Upper lobe of left lung (tissue), 4 donors: ENCODE data around the gene DALRD3.

ENCODE experiments used
- EP300 ChIP-seq, 4 donors: sonication (generic); formaldehyde crosslinking; IDR thresholded peaks; one replicate each; pipeline ENCODE4 v1.5.1; 2017; ENCODE audit warnings: antibody characterized with exemption in 4 of 4, control low read depth in 2 of 4
- POLR2A ChIP-seq, 4 donors: fragments of 450-650 bp; IDR thresholded peaks; one replicate each; pipeline ENCODE4 v1.5.1; 2016 to 2017; ENCODE audit warnings: antibody characterized with exemption in 4 of 4, mild to moderate bottlenecking in 2 of 4
- POLR2AphosphoS5 ChIP-seq, 2 donors: sonication (generic); formaldehyde crosslinking; IDR thresholded peaks; one replicate each; pipeline ENCODE4 v1.5.1; 2017; ENCODE audit warnings: antibody characterized with exemption in 2 of 2
- TF ChIP-seq, protein P1 (sequence below), 6 experiments: fragments of 450-650 bp in 4 of 6; fragments of 200-600 bp in 2 of 6; sonication (generic) in 2 of 6; IDR thresholded peaks; one replicate each; pipeline ENCODE4 v1.5.1; 2016 to 2019; ENCODE audit warnings: antibody characterized with exemption in 6 of 6

DNA sequence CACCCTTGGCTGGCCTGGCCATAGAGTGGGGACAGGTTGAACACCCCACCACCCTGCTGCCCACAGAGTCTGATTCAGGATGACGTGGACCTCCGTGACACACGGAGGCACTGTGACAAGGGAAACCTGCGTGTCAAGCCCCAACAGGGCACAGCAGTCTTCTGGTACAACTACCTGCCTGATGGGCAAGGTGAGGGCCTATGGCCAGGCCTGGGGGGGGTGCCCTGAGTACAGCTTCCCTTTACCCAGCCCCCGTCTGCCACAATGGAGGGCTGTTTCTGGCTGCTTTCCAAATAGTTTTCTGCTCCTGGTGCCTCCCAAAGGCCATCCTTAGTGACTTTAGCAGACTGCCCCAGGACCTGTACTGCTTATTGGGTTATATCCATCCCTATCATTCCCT is 12.4 kb downstream of the DALRD3 start:
- TF ChIP-seq, protein P1, sequence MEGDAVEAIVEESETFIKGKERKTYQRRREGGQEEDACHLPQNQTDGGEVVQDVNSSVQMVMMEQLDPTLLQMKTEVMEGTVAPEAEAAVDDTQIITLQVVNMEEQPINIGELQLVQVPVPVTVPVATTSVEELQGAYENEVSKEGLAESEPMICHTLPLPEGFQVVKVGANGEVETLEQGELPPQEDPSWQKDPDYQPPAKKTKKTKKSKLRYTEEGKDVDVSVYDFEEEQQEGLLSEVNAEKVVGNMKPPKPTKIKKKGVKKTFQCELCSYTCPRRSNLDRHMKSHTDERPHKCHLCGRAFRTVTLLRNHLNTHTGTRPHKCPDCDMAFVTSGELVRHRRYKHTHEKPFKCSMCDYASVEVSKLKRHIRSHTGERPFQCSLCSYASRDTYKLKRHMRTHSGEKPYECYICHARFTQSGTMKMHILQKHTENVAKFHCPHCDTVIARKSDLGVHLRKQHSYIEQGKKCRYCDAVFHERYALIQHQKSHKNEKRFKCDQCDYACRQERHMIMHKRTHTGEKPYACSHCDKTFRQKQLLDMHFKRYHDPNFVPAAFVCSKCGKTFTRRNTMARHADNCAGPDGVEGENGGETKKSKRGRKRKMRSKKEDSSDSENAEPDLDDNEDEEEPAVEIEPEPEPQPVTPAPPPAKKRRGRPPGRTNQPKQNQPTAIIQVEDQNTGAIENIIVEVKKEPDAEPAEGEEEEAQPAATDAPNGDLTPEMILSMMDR (IDR thresholded peaks at IDR 0.05) = no peak
- TF ChIP-seq POLR2A (IDR thresholded peaks at IDR 0.05) (no peak), POLR2AphosphoS5 (IDR thresholded peaks at IDR 0.05) (no peak), EP300 (IDR thresholded peaks at IDR 0.05) (no peak)
